Prostate gland (tissue), 2 donors: ENCODE results near the gene TTC27.

Experiments used
- CTCF ChIP-seq, 4 experiments: fragments of 200-600 bp in 2 of 4; fragments of 450-650 bp in 2 of 4; sonication (generic) in 2 of 4; IDR thresholded peaks; 1 replicate in 3 of 4; 2 replicates in 1 of 4; pipeline ENCODE4 v1.5.1; 2016 to 2019; ENCODE audit warnings: antibody characterized with exemption in 4 of 4, mild to moderate bottlenecking in 2 of 4, moderate library complexity in 2 of 4
- POLR2A ChIP-seq: fragments of 450-650 bp; IDR thresholded peaks from one replicate; pipeline ENCODE4 v1.6.1; 2016; ENCODE audit warnings: antibody characterized with exemption, mild to moderate bottlenecking

GRCh38 chr2:32739664-32740063 is 111.8 kb downstream of the TTC27 start:
- TF ChIP-seq CTCF (IDR thresholded peaks at IDR 0.05) = no peak
- no peak for TF ChIP-seq POLR2A
